Endothelial cell of umbilical vein (primary cell): ENCODE results near the gene CPEB1. TPM values are rescaled to one million over a fixed set of nuclear protein-coding genes. Genes with fewer than 3 reads are reported as not detected.
"Not testable (repeated sequence)": the region's sequence is repeated elsewhere in the genome, so short reads cannot be mapped to it uniquely, and the experiment has no call there.

Experiments used
- BruUV-seq: library from RNA; stranded (reverse); fragments of 400-500 nt; replicated peaks from 2 replicates; lab custom pipeline; 2021; lab: Mats Ljungman, UMichigan
- CTCF ChIA-PET: fragments of 300-600, 350-600 bp; sonication (Branson Sonifier 250); formaldehyde crosslinking; loops from one replicate; lab custom pipeline; 2021; ENCODE audit warnings: antibody characterized with exemption, inconsistent platforms; lab: Charles Lee
- POLR2A ChIA-PET: fragments of 300-600, 350-600 bp; sonication (Branson Sonifier 250); formaldehyde crosslinking; loops from one replicate; lab custom pipeline; 2021; ENCODE audit warnings: antibody characterized with exemption, inconsistent platforms; lab: Charles Lee
- DNase-seq: peaks from one replicate; pipeline ENCODE4 v3.0.0-alpha.2; 2011; ENCODE audit warnings: low read depth, low spot score
- FAIRE-seq: peaks from 2 replicates; lab custom pipeline; 2011; peaks lifted over from hg19 to GRCh38; lab: Jason Lieb, UNC
- H2AFZ ChIP-seq: 2 replicates; pipeline ENCODE4 v1.6.0; 2012; ENCODE audit warnings: low read depth, low read length, control low read depth, inconsistent platforms
- H3K27ac ChIP-seq: 2 replicates; pipeline ENCODE4 v1.5.1; 2011; ENCODE audit warnings: low read depth, mild to moderate bottlenecking, control low read depth, low read length, moderate library complexity; ENCODE audit not compliant: insufficient read depth
- H3K27me3 ChIP-seq, 2 experiments: 2 replicates each; pipeline versions ENCODE4 v1.6.0 to v1.6.1; 2011; ENCODE audit warnings: low read length in 2 of 2, mixed read lengths in 1 of 2; ENCODE audit not compliant: control insufficient read depth in 2 of 2, insufficient read depth in 2 of 2
- H3K36me3 ChIP-seq, 2 experiments: 2 replicates in 1 of 2; 3 replicates in 1 of 2; pipeline ENCODE4 v1.5.1; 2011; ENCODE audit warnings: low read length in 2 of 2, mild to moderate bottlenecking in 1 of 2, moderate library complexity in 1 of 2; ENCODE audit not compliant: control insufficient read depth in 2 of 2, insufficient read depth in 2 of 2; ENCODE audit errors: extremely low read depth in 1 of 2
- H3K4me1 ChIP-seq: 3 replicates; pipeline ENCODE4 v1.5.1; 2011; ENCODE audit warnings: mild to moderate bottlenecking, low read length; ENCODE audit not compliant: control insufficient read depth, insufficient read depth; ENCODE audit errors: extremely low read depth
- H3K4me2 ChIP-seq: 2 replicates; pipeline ENCODE4 v1.6.1; 2011; ENCODE audit warnings: low read length, control low read depth, mixed read lengths; ENCODE audit not compliant: insufficient read depth
- H3K4me3 ChIP-seq, 3 experiments: fragments of 200-600 bp in 1 of 3; sonication (generic), shearing (Covaris generic) in 1 of 3; replicated peaks in 1 of 3; 2 replicates each; pipeline ENCODE4 v1.5.1; 2011 to 2016; ENCODE audit warnings: control low read depth in 3 of 3, low read length in 3 of 3, mild to moderate bottlenecking in 2 of 3, inconsistent platforms in 1 of 3, low read depth in 1 of 3, moderate library complexity in 1 of 3; ENCODE audit not compliant: insufficient read depth in 1 of 3
- H3K79me2 ChIP-seq: 2 replicates; pipeline ENCODE4 v1.6.0; 2012; ENCODE audit warnings: low read length, inconsistent platforms; ENCODE audit not compliant: control insufficient read depth, insufficient read depth
- H3K9ac ChIP-seq: replicated peaks from 2 replicates; pipeline ENCODE3; 2011; ENCODE audit warnings: low read length, control low read depth; ENCODE audit not compliant: insufficient read depth; ENCODE audit errors: extremely low read depth
- H3K9me1 ChIP-seq: replicated peaks from 3 replicates; pipeline ENCODE4 v1.6.0; 2011; ENCODE audit warnings: mild to moderate bottlenecking, low read length; ENCODE audit not compliant: control insufficient read depth, insufficient read depth; ENCODE audit errors: extremely low read depth
- H3K9me3 ChIP-seq: replicated peaks from 2 replicates; pipeline ENCODE4 v1.5.1; 2012; ENCODE audit warnings: low read length, inconsistent platforms; ENCODE audit not compliant: control insufficient read depth, insufficient read depth
- H4K20me1 ChIP-seq: replicated peaks from 2 replicates; pipeline ENCODE3; 2011; ENCODE audit warnings: mild to moderate bottlenecking, low read length; ENCODE audit not compliant: control insufficient read depth, insufficient read depth; ENCODE audit errors: extremely low read depth
- POLR2AphosphoS5 ChIP-seq: IDR thresholded peaks from 2 replicates; pipeline ENCODE4 v1.6.1; 2012; ENCODE audit warnings: low read depth, mild to moderate bottlenecking, control low read depth, low read length, moderate library complexity; ENCODE audit not compliant: insufficient read depth
- dilution Hi-C: fragments of 300-500 bp; cut with MboI; formaldehyde crosslinking; loops from one replicate; pipeline ENCODE4 v1.15.0; 2019; ENCODE audit warnings: low sequenced_read_pairs; ENCODE audit not compliant: extremely low pct_ligation_motif_present
- intact Hi-C: fragments of 100-400 bp; cut with micrococcal nuclease; formaldehyde crosslinking; loops from one replicate; pipeline ENCODE4 v1.10.0; 2022
- polyA plus RNA-seq, 4 experiments: library from polyadenylated mRNA; depleted of rRNA in 3 of 4; stranded (reverse) in 3 of 4; unstranded in 1 of 4; fragments of >200 nt; gene quantifications; 2 replicates each; pipeline versions ENCODE4 v1.2.1 to v1.2.3, GENCODE V29; 2011 to 2012; ENCODE audit warnings: missing spikeins in 1 of 4
- total RNA-seq: library from RNA; stranded (reverse); gene quantifications from 2 replicates; pipeline ENCODE4 v1.2.3, GENCODE V29; 2021

The CPEB1 gene
- total and polyA plus RNA-seq, 2 donors (not counting 3 experiments of a cell fraction or from before 2014, with no cell fraction given) = not detected

- dilution Hi-C loops, CTCF ChIA-PET, H2AFZ ChIP-seq, H3K4me3 ChIP-seq, H3K9ac ChIP-seq, DNase-seq, FAIRE-seq, H3K9me3 ChIP-seq, intact Hi-C loops, H3K9me1 ChIP-seq, H4K20me1 ChIP-seq, H3K4me2 ChIP-seq, H3K27me3 ChIP-seq, BruUV-seq, H3K27ac ChIP-seq: not testable (repeated sequence)
- Histone ChIP-seq H3K4me1 (peaks cover 12% of the 10 kb centered on the region), H3K36me3 (peaks cover 26 to 27% of the 10 kb centered on the region in 2 experiments), H3K79me2 (peaks cover 41% of the 10 kb centered on the region)
- POLR2A ChIA-PET = interaction anchor here (0.6 kb wide), 1 partner anchor 571 kb away, joined by 3 read pairs; no protein-coding TSS in a partner anchor
These were observed 112.0 kb downstream of the CPEB1 start for GRCh38 chr15:82535151-82535550.

- H3K4me1 ChIP-seq = peaks cover 12% of the 10 kb centered on the region
- peak; percentile 59 for FAIRE-seq
- H3K9me3 ChIP-seq, POLR2A ChIA-PET, CTCF ChIA-PET, BruUV-seq, H3K27ac ChIP-seq, H3K9ac ChIP-seq, H3K4me3 ChIP-seq, H4K20me1 ChIP-seq, H3K4me2 ChIP-seq, H2AFZ ChIP-seq, DNase-seq, H3K27me3 ChIP-seq, H3K9me1 ChIP-seq, intact Hi-C loops, dilution Hi-C loops: not testable (repeated sequence)
- peaks cover 34% of the 10 kb centered on the region for H3K79me2 ChIP-seq
- peak; percentile 15 for TF ChIP-seq POLR2AphosphoS5
- H3K36me3 ChIP-seq = peaks cover 26 to 27% of the 10 kb centered on the region in 2 experiments
These were observed 112.7 kb downstream of the CPEB1 start for GRCh38 chr15:82534457-82534861.
